GM12878 (cell line): ENCODE measurements around the gene EFCAB11. TPM values are rescaled to one million over a fixed set of nuclear protein-coding genes. Genes with fewer than 3 reads are reported as not detected.

Experiments
- ATAC-seq: fragments of 200-7000 bp; cut with Tn5 transposase; 3 replicates; pipeline ENCODE4 v1.9.1; 2020; ENCODE audit warnings: mild to moderate bottlenecking, moderate library complexity
- BruUV-seq: library from RNA; stranded (reverse); fragments of 400-500 nt; replicated peaks from 2 replicates; lab custom pipeline; 2021; lab: Mats Ljungman, UMichigan
- CTCF ChIA-PET: fragments of 300-600 bp; sonication (Branson Sonifier 250); formaldehyde crosslinking; extraction: SDS; loops from one replicate; lab custom pipeline; 2021; ENCODE audit warnings: inconsistent platforms; lab: Yijun Ruan, JAX
- POLR2A ChIA-PET: fragments of 350-600 bp; formaldehyde crosslinking; extraction: SDS; loops from one replicate; lab custom pipeline; 2021; ENCODE audit warnings: inconsistent platforms; lab: Charles Lee
- RAD21 ChIA-PET: fragments of 300-600 bp; sonication (Branson Sonifier 250); formaldehyde crosslinking; loops from one replicate; lab custom pipeline; 2023; ENCODE audit warnings: antibody characterized with exemption; ENCODE audit not compliant: unreplicated experiment; lab: Charles Lee
- SMC1A ChIA-PET: fragments of 300-600 bp; sonication (Branson Sonifier 250); formaldehyde crosslinking; loops from one replicate; lab custom pipeline; 2023; ENCODE audit not compliant: unreplicated experiment, uncharacterized antibody; lab: Charles Lee
- DNase-seq: peaks from one replicate; pipeline ENCODE4 v3.0.0-alpha.2; 2011; ENCODE audit warnings: low read depth, low spot score
- FAIRE-seq: peaks from 3 replicates; lab custom pipeline; 2011; peaks lifted over from hg19 to GRCh38; lab: Jason Lieb, UNC
- H2AFZ ChIP-seq: 2 replicates; pipeline ENCODE4 v1.6.0; 2011; ENCODE audit warnings: low read depth, low read length, control low read depth; ENCODE audit not compliant: control insufficient read depth
- H3K27ac ChIP-seq: 2 replicates; pipeline ENCODE4 v1.5.1; 2011; ENCODE audit warnings: control low read depth; ENCODE audit not compliant: control insufficient read depth, insufficient read depth
- H3K27me3 ChIP-seq, 2 experiments: replicated peaks in 1 of 2; 2 replicates each; pipeline versions ENCODE4 v1.6.0 to v1.6.1; 2011; ENCODE audit warnings: low read length in 1 of 2; ENCODE audit not compliant: control insufficient read depth in 2 of 2, insufficient read depth in 2 of 2
- H3K36me3 ChIP-seq, 2 experiments: 2 replicates each; pipeline ENCODE4 v1.5.1; 2011; ENCODE audit warnings: low read length in 1 of 2; ENCODE audit not compliant: control insufficient read depth in 2 of 2, insufficient read depth in 2 of 2
- H3K4me1 ChIP-seq: 2 replicates; pipeline ENCODE4 v1.6.1; 2011; ENCODE audit warnings: mild to moderate bottlenecking, low read length, moderate library complexity, mixed read lengths; ENCODE audit not compliant: control insufficient read depth, insufficient read depth
- H3K4me2 ChIP-seq: 2 replicates; pipeline ENCODE4 v1.6.0; 2011; ENCODE audit warnings: control low read depth; ENCODE audit not compliant: control insufficient read depth, insufficient read depth
- H3K4me3 ChIP-seq: fragments of 200-600 bp; sonication (generic); 2 replicates; pipeline ENCODE4 v1.5.1; 2016
- H3K79me2 ChIP-seq: 2 replicates; pipeline ENCODE4 v1.6.0; 2011; ENCODE audit warnings: low read length; ENCODE audit not compliant: control insufficient read depth, insufficient read depth
- H3K9ac ChIP-seq: 2 replicates; pipeline ENCODE4 v1.8.0; 2011; ENCODE audit warnings: low read length, control low read depth, mixed read lengths; ENCODE audit not compliant: control insufficient read depth, insufficient read depth
- H3K9me3 ChIP-seq: replicated peaks from 3 replicates; pipeline ENCODE4 v1.5.1; 2011; ENCODE audit warnings: mild to moderate bottlenecking, low read length; ENCODE audit not compliant: control insufficient read depth, insufficient read depth
- H4K20me1 ChIP-seq: 2 replicates; pipeline ENCODE4 v1.6.0; 2011; ENCODE audit not compliant: control insufficient read depth, insufficient read depth
- BCLAF1 ChIP-seq: fragments of 450-650 bp; IDR thresholded peaks from 2 replicates; pipeline ENCODE4 v1.6.1; 2017; ENCODE audit warnings: antibody characterized with exemption, mild to moderate bottlenecking, moderate library complexity
- IRF5 ChIP-seq: fragments of 450-650 bp; IDR thresholded peaks from 2 replicates; pipeline ENCODE4 v1.6.1; 2017; ENCODE audit warnings: borderline replicate concordance
- in situ Hi-C: fragments of 300-500 bp; cut with MboI; formaldehyde crosslinking; loops from 9 replicates; pipeline ENCODE4 v1.14.3; 2018; ENCODE audit warnings: mixed read lengths
- intact Hi-C: fragments of 100-400 bp; cut with micrococcal nuclease; formaldehyde crosslinking; loops from one replicate; pipeline ENCODE4 v1.14.2; 2022; ENCODE audit not compliant: unreplicated experiment
- polyA plus RNA-seq, 11 experiments: library from polyadenylated mRNA; depleted of rRNA in 4 of 11; unstranded in 6 of 11; stranded (reverse) in 5 of 11; fragments of >200 nt; fragmentation: Nextera tagmentation in 4 of 11; fragmentation: Illumina TruSeq in 1 of 11; extraction: Ambion mirVana in 4 of 11; extraction: Trizol in 1 of 11; gene quantifications; 1 replicate in 1 of 11; 2 replicates in 10 of 11; pipeline versions ENCODE4 v1.2.1 to v1.2.3, GENCODE V29; 2011 to 2016; ENCODE audit warnings: inconsistent platforms in 2 of 11, missing spikeins in 2 of 11, low read depth in 1 of 11
- total RNA-seq, 4 experiments: library from RNA; depleted of rRNA in 3 of 4; stranded (reverse); fragments of >200 nt in 3 of 4; fragmentation: Illumina TruSeq in 1 of 4; extraction: Trizol in 1 of 4; gene quantifications; 2 replicates each; pipeline versions ENCODE4 v1.2.1 to v1.2.3, GENCODE V29; 2013 to 2021

EFCAB11 gene
- total and polyA plus RNA-seq, 10 of the 15 experiments (the other 5 are each of a cell fraction or from before 2014, with no cell fraction given): 8.6 to 37.4 (median 18.0) TPM

GRCh38 chr14:89907655-89908054 lies 46.9 kb downstream of the EFCAB11 start (continued):
- no peak for TF ChIP-seq IRF5
- TF ChIP-seq, all 136 proteins: peak for 0

GRCh38 chr14:89906000-89906399 lies 48.5 kb downstream of the EFCAB11 start:
- Histone ChIP-seq H3K27me3 (no peaks in the 10 kb centered on the region), H2AFZ (no peak overlapping the region), H4K20me1 (no peaks in the 10 kb centered on the region), H3K4me1 (no peaks in the 10 kb centered on the region), H3K9ac (no peak overlapping the region), H3K79me2 (no peaks in the 10 kb centered on the region), H3K36me3 (no peaks in the 10 kb centered on the region), H3K9me3 (no peaks in the 10 kb centered on the region), H3K4me2 (no peak overlapping the region), H3K4me3 (no peak overlapping the region), H3K27ac (no peak overlapping the region)
- FAIRE-seq: no peak
- in situ Hi-C loops (no loop called here), intact Hi-C loops (no loop called here)
- TF ChIP-seq BCLAF1: no peak
- ChIA-PET SMC1A (no interaction called here), CTCF (interaction anchor here (1.0 to 2.0 kb wide), 2 partner anchors 10 to 17 kb away, joined by 3 to 6 read pairs; no protein-coding TSS in a partner anchor), POLR2A (no interaction called here), RAD21 (no interaction called here)
- ATAC-seq: no peak
- no peak for DNase-seq
- no TSS peak for BruUV-seq
